MM.1S (cell line): ENCODE measurements around the gene PLD3.
A peak's percentile ranks its signal among the peaks of the same experiment; 100 is the strongest.

Experiments used
- DNase-seq: peaks from one replicate; pipeline ENCODE4 v3.0.0-alpha.2; 2015
- H2AFZ ChIP-seq: fragments of 300-600 bp; sonication (generic); 2 replicates; pipeline ENCODE4 v1.6.0; 2016; ENCODE audit warnings: antibody characterized with exemption, low read length
- H3F3A ChIP-seq: fragments of 300-600 bp; sonication (generic); 2 replicates; pipeline ENCODE4 v1.6.1; 2016; ENCODE audit warnings: mild to moderate bottlenecking, antibody characterized with exemption, low read length, moderate library complexity, mixed read lengths; ENCODE audit not compliant: insufficient read depth
- H3K27ac ChIP-seq: fragments of 300-600 bp; sonication (generic); 2 replicates; pipeline ENCODE4 v1.5.1; 2016; ENCODE audit warnings: mild to moderate bottlenecking, low read length
- H3K27me3 ChIP-seq: fragments of 300-600 bp; sonication (generic); replicated peaks from 2 replicates; pipeline ENCODE4 v1.6.0; 2016; ENCODE audit warnings: low read length; ENCODE audit not compliant: insufficient read depth
- H3K36me3 ChIP-seq: fragments of 300-600 bp; sonication (generic); replicated peaks from 2 replicates; pipeline ENCODE4 v1.6.1; 2016; ENCODE audit warnings: mild to moderate bottlenecking, low read length, mixed read lengths; ENCODE audit not compliant: insufficient read depth
- H3K4me1 ChIP-seq: fragments of 300-600 bp; sonication (generic); 2 replicates; pipeline ENCODE4 v1.6.1; 2016; ENCODE audit warnings: low read length, mixed read lengths
- H3K4me2 ChIP-seq: fragments of 300-600 bp; sonication (generic); 2 replicates; pipeline ENCODE4 v1.6.0; 2016; ENCODE audit warnings: low read depth, low read length
- H3K4me3 ChIP-seq: fragments of 300-600 bp; sonication (generic); 2 replicates; pipeline ENCODE4 v1.5.1; 2016; ENCODE audit warnings: low read length, mixed read lengths
- H3K79me2 ChIP-seq: fragments of 300-600 bp; sonication (generic); 2 replicates; pipeline ENCODE4 v1.6.1; 2016; ENCODE audit warnings: mixed run types, low read length, mixed read lengths
- H3K9ac ChIP-seq: fragments of 300-600 bp; sonication (generic); 2 replicates; pipeline ENCODE4 v1.6.1; 2016; ENCODE audit warnings: low read length, mixed read lengths
- H3K9me2 ChIP-seq: fragments of 300-600 bp; sonication (generic); replicated peaks from 2 replicates; pipeline ENCODE4 v1.6.1; 2016; ENCODE audit warnings: mild to moderate bottlenecking, low read length, mixed read lengths; ENCODE audit not compliant: insufficient read depth
- H3K9me3 ChIP-seq: fragments of 300-600 bp; sonication (generic); replicated peaks from 2 replicates; pipeline ENCODE4 v1.6.1; 2016; ENCODE audit warnings: mild to moderate bottlenecking, low read length, mixed read lengths; ENCODE audit not compliant: insufficient read depth
- H4K20me1 ChIP-seq: fragments of 300-600 bp; sonication (generic); 2 replicates; pipeline ENCODE4 v1.6.1; 2016; ENCODE audit warnings: mild to moderate bottlenecking, low read length, moderate library complexity, mixed read lengths; ENCODE audit not compliant: insufficient read depth
- CTCF ChIP-seq: fragments of 300-600 bp; sonication (generic); IDR thresholded peaks from 2 replicates; pipeline ENCODE4 v1.5.1; 2016; ENCODE audit warnings: antibody characterized with exemption, low read length, mixed read lengths
- EZH2 ChIP-seq: fragments of 300-600 bp; sonication (generic); optimal IDR thresholded peaks from 2 replicates; pipeline ENCODE3; 2017; ENCODE audit warnings: low read depth, mild to moderate bottlenecking, antibody characterized with exemption, low read length, mixed read lengths
- EZH2phosphoT487 ChIP-seq: fragments of 300-600 bp; sonication (generic); IDR thresholded peaks from 2 replicates; pipeline ENCODE4 v1.6.1; 2018; ENCODE audit warnings: antibody characterized with exemption, low read length

PLD3 gene

GRCh38 chr19:40342644-40343311, 5.7 kb upstream of the PLD3 start:
- Histone ChIP-seq H3K4me3 (no peak overlapping the region), H3K4me2 (no peak overlapping the region), H3K9ac (no peak overlapping the region), H3K9me2 (no peaks in the 10 kb centered on the region), H3F3A (no peaks in the 10 kb centered on the region), H3K27ac (no peak overlapping the region), H3K9me3 (no peaks in the 10 kb centered on the region), H3K4me1 (peaks cover 4% of the 10 kb centered on the region; the same call in 1 of the 2 replicates), H3K36me3 (no peaks in the 10 kb centered on the region; the same call in 1 of the 2 replicates), H3K27me3 (no peaks in the 10 kb centered on the region), H3K79me2 (peaks cover 52% of the 10 kb centered on the region), H4K20me1 (no peaks in the 10 kb centered on the region), H2AFZ (no peak overlapping the region)
- TF ChIP-seq EZH2 (no peak), EZH2phosphoT487 (no peak), CTCF (no peak)
- no peak for DNase-seq

GRCh38 chr19:40344422-40344821, 4.1 kb upstream of the PLD3 start:
- no peak overlapping the region for H3K27ac ChIP-seq
- no peaks in the 10 kb centered on the region for H3K36me3 ChIP-seq
- H3K9me3 ChIP-seq: no peaks in the 10 kb centered on the region
- H3F3A ChIP-seq: no peaks in the 10 kb centered on the region
- H3K79me2 ChIP-seq: peaks cover 51% of the 10 kb centered on the region
- no peaks in the 10 kb centered on the region for H4K20me1 ChIP-seq
- no peaks in the 10 kb centered on the region for H3K9me2 ChIP-seq
- H3K4me3 ChIP-seq: no peak overlapping the region
- no peaks in the 10 kb centered on the region for H3K27me3 ChIP-seq
- DNase-seq: no peak
- TF ChIP-seq EZH2phosphoT487: no peak
- no peak for TF ChIP-seq CTCF
- no peak for TF ChIP-seq EZH2
- no peak overlapping the region for H2AFZ ChIP-seq
- no peak overlapping the region for H3K9ac ChIP-seq
- H3K4me2 ChIP-seq: no peak overlapping the region
- peaks cover 4% of the 10 kb centered on the region; the same call in 1 of the 2 replicates for H3K4me1 ChIP-seq

DNA sequence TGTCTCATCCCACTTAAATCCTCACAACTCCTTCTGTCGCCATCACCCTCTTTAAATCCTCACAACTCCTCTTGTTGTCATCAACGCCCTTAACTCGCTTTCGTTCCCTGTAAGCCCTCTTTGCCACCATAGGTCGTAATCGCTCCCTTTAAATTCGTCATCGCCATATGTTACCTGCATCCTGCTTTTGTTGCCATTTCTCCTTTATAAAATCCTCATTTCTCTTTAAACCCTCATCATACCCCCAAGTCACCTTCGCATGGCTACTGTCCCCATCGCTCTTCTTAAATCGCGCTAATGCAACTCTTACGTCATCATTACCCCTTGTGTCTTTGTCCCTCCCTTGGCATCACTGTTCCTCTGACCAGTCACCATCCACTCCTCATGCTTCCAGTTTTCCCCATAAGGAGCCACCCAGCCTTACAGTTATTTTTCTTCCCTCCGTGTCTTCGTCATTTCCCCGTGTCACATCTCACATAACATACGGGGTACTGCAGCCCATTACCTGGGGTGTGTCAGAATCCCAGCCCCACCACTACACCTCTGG, 539 bp downstream of the PLD3 start:
- DNase-seq: peak; percentile 11
- H3K79me2 ChIP-seq: peaks cover 34% of the 10 kb centered on the region
- H3K9me2 ChIP-seq: no peaks in the 10 kb centered on the region
- H3K4me3 ChIP-seq: peak overlapping the region; percentile 63
- TF ChIP-seq CTCF: no peak
- TF ChIP-seq EZH2: no peak
- no peak for TF ChIP-seq EZH2phosphoT487
- no peaks in the 10 kb centered on the region for H3K9me3 ChIP-seq
- no peaks in the 10 kb centered on the region for H4K20me1 ChIP-seq
- no peaks in the 10 kb centered on the region for H3F3A ChIP-seq
- no peaks in the 10 kb centered on the region for H3K36me3 ChIP-seq
- H3K27me3 ChIP-seq: no peaks in the 10 kb centered on the region
- H3K4me1 ChIP-seq: peaks cover 4% of the 10 kb centered on the region; the same call in 1 of the 2 replicates
- H3K9ac ChIP-seq: peak overlapping the region; percentile 35; the same call in 1 of the 2 replicates
- H3K4me2 ChIP-seq: peak overlapping the region; percentile 90
- peak overlapping the region; percentile 55 for H2AFZ ChIP-seq
- no peak overlapping the region for H3K27ac ChIP-seq
